ENCODE measurements around the gene LYL1. TPM values are rescaled to one million over a fixed set of nuclear protein-coding genes. Genes with fewer than 3 reads are reported as not detected.

LYL1 gene
- total and polyA plus RNA-seq, 9 of the 15 experiments (the other 6 are each of a cell fraction or from before 2014, with no cell fraction given), result 1.3 to 266 (median 34.0) TPM

- TF ChIP-seq ZNF518B (CRISPR knock-in tag; IDR thresholded peaks at IDR 0.05) (peak; percentile 68; the same call in 1 of the 2 replicates), ZEB2 (IDR thresholded peaks at IDR 0.05) (no peak), DLX4 (CRISPR knock-in tag; IDR thresholded peaks at IDR 0.05) (0 out of 2 replicates have a peak, but pooled peaks have one; percentile 56), HEY1 (CRISPR knock-in tag; IDR thresholded peaks at IDR 0.05; ENCODE audit: borderline replicate concordance) (peak; percentile 17; the same call in 1 of the 2 replicates), ZNF263 (CRISPR knock-in tag; IDR thresholded peaks at IDR 0.05; ENCODE audit: borderline replicate concordance) (peak; percentile 17; the same call in 1 of the 2 replicates), SOX6 (IDR thresholded peaks at IDR 0.05) (no peak), ID3 (CRISPR knock-in tag; IDR thresholded peaks at IDR 0.05) (no peak), ID3 (tag; IDR thresholded peaks at IDR 0.05) (no peak), GTF2F1 (IDR thresholded peaks at IDR 0.05; ENCODE audit: low read depth, low read length) (no peak), PRDM10 (IDR thresholded peaks at IDR 0.05; ENCODE audit: partially characterized antibody) (no peak), NBN (IDR thresholded peaks at IDR 0.05; ENCODE audit: low read depth) (peak; percentile 47; the same call in 1 of the 2 replicates), PATZ1 (CRISPR knock-in tag; IDR thresholded peaks at IDR 0.05; ENCODE audit: borderline replicate concordance) (peak; percentile 79)
Observed at GRCh38 chr19:13098277-13099072, 4.2 kb downstream of the LYL1 start (continued).

Measured in K562 (cell line).